NT2/D1 (cell line): ENCODE measurements around the gene MTHFD2.

Experiments used
- SUZ12 ChIP-seq: IDR thresholded peaks from 2 replicates; pipeline ENCODE4 v1.6.1; 2011; ENCODE audit not compliant: insufficient read length, insufficient read depth; ENCODE audit errors: extremely low read depth
- YY1 ChIP-seq: IDR thresholded peaks from 2 replicates; pipeline ENCODE4 v1.6.1; 2011; ENCODE audit not compliant: insufficient read length, insufficient read depth

- TF ChIP-seq YY1 (no peak), SUZ12 (no peak)
Measured at GRCh38 chr2:74164761-74165160, 33.7 kb upstream of the MTHFD2 start.
